ENCODE measurements around the gene RNF227. TPM values are rescaled to one million over a fixed set of nuclear protein-coding genes. Genes with fewer than 3 reads are reported as not detected.
"Not testable (repeated sequence)": the region's sequence is repeated elsewhere in the genome, so short reads cannot be mapped to it uniquely, and the experiment has no call there.

Gene RNF227
- total RNA-seq, result 1 to 10 TPM; 2.5 to 3.7 TPM

DNA sequence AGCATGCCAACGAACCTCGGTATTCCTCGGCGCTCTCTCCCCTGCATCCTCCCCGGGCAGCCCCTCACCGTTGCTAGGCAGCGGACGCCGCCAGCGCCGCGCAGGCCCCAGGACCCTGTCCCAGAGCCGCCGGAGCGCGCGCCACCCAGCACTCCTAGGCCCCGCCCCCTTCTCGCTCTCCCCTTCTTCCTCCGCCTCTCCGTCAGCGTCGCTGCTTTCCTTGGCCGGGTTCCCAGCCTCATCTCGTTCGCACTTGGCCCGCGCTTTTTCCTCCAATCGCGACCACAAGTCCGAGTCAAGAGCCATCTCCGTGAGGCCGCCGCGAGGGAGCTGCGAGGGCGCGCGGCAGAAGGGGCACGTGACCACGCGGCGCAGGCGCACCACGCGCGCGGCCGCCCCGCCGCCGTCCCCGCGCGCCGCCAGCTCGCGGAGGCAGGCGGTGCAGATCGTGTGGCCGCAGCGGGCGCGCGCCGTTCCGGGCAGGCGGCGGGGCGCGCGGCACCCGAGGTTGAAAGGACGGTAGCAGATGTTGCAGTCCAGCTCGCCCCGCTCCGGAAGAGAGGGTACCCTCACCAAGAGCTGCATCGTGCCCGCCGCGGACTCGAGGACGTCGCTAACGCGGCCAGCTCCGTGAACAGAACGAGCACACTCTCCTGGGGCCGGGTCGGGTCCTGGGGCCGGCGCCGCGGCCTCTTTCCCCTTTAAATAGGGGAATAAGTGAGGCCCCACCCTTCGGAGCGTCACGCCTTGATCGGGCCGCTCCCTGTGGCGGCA, at the start of gene RNF227:
Gene RNF227, minus strand, starts transcription at position 679 of the 774 bp plus-strand sequence. Its CDS starts 94 bp downstream, at position 585.
- H3K27me3 Mint-ChIP-seq (ENCODE audit: low read depth), result no peaks in the 10 kb centered on the region
- H3K4me3 Mint-ChIP-seq, result peak within 1 kb of the TSS; percentile 87 to 88
- peaks cover 35% of the 10 kb centered on the region for H3K4me1 Mint-ChIP-seq (ENCODE audit: low read depth)
- ATAC-seq (replicated peaks in 1 of 2) (peak; percentile 85), DNase-seq (peak; percentile 88 to 90)
- H3K27ac Mint-ChIP-seq, result peak within 1 kb of the TSS; percentile 78
- peaks cover 0 to 3% of the 10 kb centered on the region in 2 donors for H3K36me3 Mint-ChIP-seq (ENCODE audit: insufficient read depth in 2 of 2)
- H3K9me3 Mint-ChIP-seq, result no peaks in the 10 kb centered on the region

GRCh38 chr17:7961421-7961820, 45.3 kb upstream of the RNF227 start:
- no peak for ATAC-seq (replicated peaks in 1 of 2)
- no peaks in the 10 kb centered on the region for H3K27me3 Mint-ChIP-seq (ENCODE audit: low read depth)
- no peak overlapping the region for H3K4me3 Mint-ChIP-seq
- no peak for DNase-seq
- H3K27ac Mint-ChIP-seq, result no peak overlapping the region
- no peaks in the 10 kb centered on the region for H3K4me1 Mint-ChIP-seq (ENCODE audit: low read depth)
- H3K36me3 Mint-ChIP-seq (ENCODE audit: insufficient read depth in 2 of 2), result no peaks in the 10 kb centered on the region
- H3K9me3 Mint-ChIP-seq, result no peaks in the 10 kb centered on the region

DNA sequence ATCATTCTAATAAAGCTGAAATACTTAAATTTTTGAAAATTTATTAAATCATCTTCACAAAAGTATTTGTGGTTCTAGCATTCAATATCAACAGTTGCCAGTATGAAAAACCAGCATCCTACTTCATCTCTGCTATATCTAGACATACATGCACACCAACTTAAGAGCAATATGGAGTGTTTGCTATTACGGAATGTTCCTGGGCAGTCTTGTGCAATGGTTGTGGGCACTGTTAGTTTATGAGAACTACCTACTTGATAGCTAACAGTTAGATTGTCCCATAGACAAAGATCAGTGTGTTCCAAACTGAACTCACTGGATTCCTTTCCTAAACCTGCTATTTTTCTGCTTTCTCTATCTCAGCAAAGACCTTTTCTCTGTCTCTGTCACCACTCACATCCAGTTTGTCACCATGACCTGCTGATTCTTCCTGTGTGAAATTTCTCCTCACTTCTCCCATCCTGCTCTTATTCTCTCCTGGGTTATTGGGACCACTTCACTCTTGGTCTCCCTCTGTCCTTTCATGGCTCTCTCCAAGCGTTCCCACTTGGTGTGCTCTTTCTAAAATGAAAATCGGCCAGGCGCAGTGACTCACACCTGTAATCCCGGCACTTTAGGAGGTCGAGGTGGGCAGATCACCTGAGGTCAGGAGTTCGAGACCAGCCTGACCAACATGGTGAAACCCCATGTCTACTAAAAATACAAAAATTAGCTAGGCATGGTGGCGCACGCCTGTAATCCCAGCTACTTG, 43.6 kb upstream of the RNF227 start:
- no peak for DNase-seq
- Mint-ChIP-seq H3K9me3 (no peaks in the 10 kb centered on the region), H3K27me3 (ENCODE audit: low read depth) (no peaks in the 10 kb centered on the region), H3K36me3 (ENCODE audit: insufficient read depth in 2 of 2) (no peaks in the 10 kb centered on the region), H3K27ac (no peak overlapping the region), H3K4me1 (ENCODE audit: low read depth) (peaks cover 3% of the 10 kb centered on the region), H3K4me3 (no peak overlapping the region)
- ATAC-seq (replicated peaks in 1 of 2), result no peak

- Mint-ChIP-seq H3K4me1 (ENCODE audit: low read depth) (peaks cover 25% of the 10 kb centered on the region), H3K4me3 (no peak overlapping the region), H3K27ac (no peak overlapping the region), H3K27me3 (ENCODE audit: low read depth) (no peaks in the 10 kb centered on the region), H3K36me3 (ENCODE audit: insufficient read depth in 2 of 2) (no peaks in the 10 kb centered on the region), H3K9me3 (no peaks in the 10 kb centered on the region)
- no peak for DNase-seq
- no peak for ATAC-seq (replicated peaks in 1 of 2)
Observed at GRCh38 chr17:7956228-7956965, 40.3 kb upstream of the RNF227 start.

DNA sequence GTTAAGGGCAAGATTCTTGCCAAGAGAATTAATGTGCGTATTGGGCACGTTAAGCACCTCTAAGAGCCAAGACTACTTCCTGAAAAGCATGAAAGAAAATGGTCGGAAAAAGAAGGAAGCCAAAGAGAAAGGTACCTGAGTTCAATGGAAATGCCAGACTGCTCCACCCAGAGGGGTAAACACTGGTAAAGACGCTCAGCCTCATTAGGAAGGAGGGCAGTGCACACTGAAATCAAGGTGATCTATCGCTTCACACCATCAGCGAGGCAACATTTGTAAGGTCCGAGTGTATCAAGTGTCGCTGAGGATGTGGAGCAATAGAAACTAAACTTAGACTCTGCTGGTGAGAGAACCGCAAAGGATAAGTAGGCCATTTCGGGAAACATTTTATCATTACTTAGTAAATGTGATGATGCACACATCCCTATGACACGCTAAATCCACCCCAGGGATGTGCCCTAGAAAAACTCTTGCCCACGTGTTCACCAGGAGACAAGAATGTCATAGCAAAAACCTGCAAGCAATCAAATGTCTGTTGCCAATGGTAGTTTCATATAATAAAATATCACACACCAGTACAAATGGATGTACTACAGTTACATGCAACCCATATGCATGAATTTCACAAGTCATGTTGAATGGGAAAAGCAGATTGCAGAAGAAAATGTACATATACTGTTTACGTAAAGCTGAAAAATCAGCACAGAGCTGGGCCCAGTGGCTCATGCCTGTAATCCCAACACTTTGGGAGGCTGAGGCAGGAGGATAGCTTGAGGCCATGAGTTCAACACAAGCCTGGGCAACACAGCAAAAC, 39.5 kb upstream of the RNF227 start:
- H3K9me3 Mint-ChIP-seq, result no peaks in the 10 kb centered on the region
- no peak for DNase-seq
- no peaks in the 10 kb centered on the region for H3K27me3 Mint-ChIP-seq (ENCODE audit: low read depth)
- H3K27ac Mint-ChIP-seq, result no peak overlapping the region
- peaks cover 30% of the 10 kb centered on the region for H3K4me1 Mint-ChIP-seq (ENCODE audit: low read depth)
- no peaks in the 10 kb centered on the region for H3K36me3 Mint-ChIP-seq (ENCODE audit: insufficient read depth in 2 of 2)
- H3K4me3 Mint-ChIP-seq, result no peak overlapping the region
- ATAC-seq (replicated peaks in 1 of 2), result no peak

GRCh38 chr17:7953266-7953665, 37.2 kb upstream of the RNF227 start:
- not testable (repeated sequence) for H3K9me3 Mint-ChIP-seq; DNase-seq; H3K27me3 Mint-ChIP-seq (ENCODE audit: low read depth); ATAC-seq (replicated peaks in 1 of 2); H3K4me3 Mint-ChIP-seq; H3K27ac Mint-ChIP-seq
- Mint-ChIP-seq H3K36me3 (ENCODE audit: insufficient read depth in 2 of 2) (peaks cover 0 to 13% of the 10 kb centered on the region in 2 donors), H3K4me1 (ENCODE audit: low read depth) (peaks cover 30% of the 10 kb centered on the region)

DNA sequence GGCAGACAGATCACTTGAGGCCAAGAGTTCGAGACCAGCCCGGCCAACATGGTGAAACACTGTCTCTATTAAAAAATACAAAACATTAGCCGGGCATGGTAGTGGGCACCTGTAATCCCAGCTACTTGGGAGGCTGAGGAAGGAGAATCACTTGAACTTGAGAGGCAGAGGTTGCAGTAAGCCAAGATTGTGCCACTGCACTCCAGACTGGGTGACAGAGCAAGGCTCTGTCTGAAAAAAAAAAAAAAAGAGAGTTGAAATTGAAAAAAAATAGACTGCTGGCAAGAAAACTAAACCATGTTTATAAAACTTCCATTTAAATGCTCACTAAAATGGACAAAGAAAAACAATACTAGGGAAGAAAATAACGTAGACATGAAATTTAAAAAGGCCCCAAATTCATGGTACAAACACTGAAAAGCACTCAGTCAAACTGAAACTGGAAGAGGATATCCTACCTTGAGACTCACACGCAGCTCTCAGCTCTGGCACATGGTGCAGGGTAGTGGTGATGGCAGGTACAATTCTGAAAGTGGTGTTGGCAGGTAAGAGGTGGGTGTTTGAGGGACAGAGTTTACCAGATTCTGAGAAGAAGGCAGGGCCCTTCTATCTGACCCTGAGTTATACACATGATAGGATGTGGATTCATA, 35.2 kb upstream of the RNF227 start:
- Mint-ChIP-seq H3K4me1 (ENCODE audit: low read depth) (peaks cover 30% of the 10 kb centered on the region), H3K27ac (peak overlapping the region; percentile 0), H3K27me3 (ENCODE audit: low read depth) (no peaks in the 10 kb centered on the region), H3K9me3 (no peaks in the 10 kb centered on the region), H3K36me3 (ENCODE audit: insufficient read depth in 2 of 2) (peaks cover 4 to 14% of the 10 kb centered on the region in 2 donors), H3K4me3 (peak overlapping the region; percentile 10 to 18)
- DNase-seq (peak; percentile 57 to 66), ATAC-seq (replicated peaks in 1 of 2) (peak; percentile 99 to 100)

GRCh38 chr17:7950578-7950977, 34.5 kb upstream of the RNF227 start:
- H3K27me3 Mint-ChIP-seq (ENCODE audit: low read depth), result no peaks in the 10 kb centered on the region
- ATAC-seq (replicated peaks in 1 of 2), result no peak
- H3K36me3 Mint-ChIP-seq (ENCODE audit: insufficient read depth in 2 of 2), result peaks cover 4 to 17% of the 10 kb centered on the region in 2 donors

GRCh38 chr17:7947651-7948050, 31.6 kb upstream of the RNF227 start:
- H3K4me3 Mint-ChIP-seq, result no peak overlapping the region
- ATAC-seq (replicated peaks in 1 of 2), result no peak
- H3K27ac Mint-ChIP-seq, result no peak overlapping the region
- no peak for DNase-seq
- peaks cover 14% of the 10 kb centered on the region for H3K4me1 Mint-ChIP-seq (ENCODE audit: low read depth)
- no peaks in the 10 kb centered on the region for H3K9me3 Mint-ChIP-seq
- peaks cover 4 to 27% of the 10 kb centered on the region in 2 donors for H3K36me3 Mint-ChIP-seq (ENCODE audit: insufficient read depth in 2 of 2)
- H3K27me3 Mint-ChIP-seq (ENCODE audit: low read depth), result no peaks in the 10 kb centered on the region

More at GRCh38 chr17:7950578-7950977, 34.5 kb upstream of the RNF227 start:
- no peak for DNase-seq
- H3K4me3 Mint-ChIP-seq, result peak overlapping the region in 1 of 2 donors; percentile 21
- no peak overlapping the region for H3K27ac Mint-ChIP-seq
- no peaks in the 10 kb centered on the region for H3K9me3 Mint-ChIP-seq
- H3K4me1 Mint-ChIP-seq (ENCODE audit: low read depth), result peaks cover 30% of the 10 kb centered on the region

DNA sequence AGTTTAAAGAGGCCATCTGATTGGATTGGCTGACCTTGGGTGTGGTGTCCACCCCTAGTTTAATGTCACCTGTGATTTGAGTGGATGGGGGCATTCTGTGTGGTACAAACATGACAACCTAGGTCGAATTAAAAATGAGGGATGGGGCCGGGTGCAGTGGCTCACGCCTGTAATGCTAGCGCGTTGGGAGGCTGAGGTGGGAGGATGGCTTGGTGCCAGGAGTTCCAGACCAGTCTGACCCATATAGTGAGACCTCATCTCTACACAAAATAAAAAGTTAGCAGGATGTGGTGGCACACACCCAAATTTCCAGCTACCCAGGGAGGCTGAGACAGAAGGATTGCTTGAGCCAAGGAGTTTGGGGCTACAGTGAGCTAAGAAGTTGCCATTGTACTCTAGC, 30.4 kb upstream of the RNF227 start:
- Mint-ChIP-seq H3K27me3 (ENCODE audit: low read depth) (no peaks in the 10 kb centered on the region), H3K36me3 (ENCODE audit: insufficient read depth in 2 of 2) (peaks cover 4 to 27% of the 10 kb centered on the region in 2 donors), H3K9me3 (no peaks in the 10 kb centered on the region), H3K27ac (no peak overlapping the region), H3K4me3 (no peak overlapping the region), H3K4me1 (ENCODE audit: low read depth) (peaks cover 6% of the 10 kb centered on the region)
- ATAC-seq (replicated peaks in 1 of 2), result no peak
- no peak for DNase-seq

GRCh38 chr17:7945651-7946050, 29.6 kb upstream of the RNF227 start:
- ATAC-seq (replicated peaks in 1 of 2) (no peak), DNase-seq (no peak)
- Mint-ChIP-seq H3K9me3 (no peaks in the 10 kb centered on the region), H3K36me3 (ENCODE audit: insufficient read depth in 2 of 2) (peaks cover 5 to 32% of the 10 kb centered on the region in 2 donors), H3K27me3 (ENCODE audit: low read depth) (no peaks in the 10 kb centered on the region), H3K27ac (peak overlapping the region; percentile 38), H3K4me3 (no peak overlapping the region), H3K4me1 (ENCODE audit: low read depth) (no peaks in the 10 kb centered on the region)

DNA sequence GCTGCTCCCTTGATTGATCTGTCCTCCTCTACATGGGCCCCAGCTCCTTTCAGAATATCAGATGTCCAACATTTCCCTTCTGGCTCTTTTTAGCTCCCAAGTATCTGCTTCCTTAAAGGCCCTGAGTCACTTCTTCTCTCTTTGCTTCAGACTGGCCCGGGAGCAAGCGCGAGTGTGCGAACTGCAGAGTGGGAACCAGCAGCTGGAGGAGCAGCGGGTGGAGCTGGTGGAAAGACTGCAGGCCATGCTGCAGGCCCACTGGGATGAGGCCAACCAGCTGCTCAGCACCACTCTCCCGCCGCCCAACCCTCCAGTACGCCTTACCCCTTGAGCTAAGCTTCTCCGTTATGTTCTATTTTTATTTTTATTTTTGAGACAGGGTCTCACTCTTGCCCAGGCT, 28.2 kb upstream of the RNF227 start:
- DNase-seq, result no peak
- Mint-ChIP-seq H3K27ac (peak overlapping the region; percentile 68), H3K27me3 (ENCODE audit: low read depth) (no peaks in the 10 kb centered on the region), H3K4me1 (ENCODE audit: low read depth) (no peaks in the 10 kb centered on the region), H3K36me3 (ENCODE audit: insufficient read depth in 2 of 2) (peaks cover 8 to 34% of the 10 kb centered on the region in 2 donors), H3K9me3 (no peaks in the 10 kb centered on the region), H3K4me3 (no peak overlapping the region)
- ATAC-seq (replicated peaks in 1 of 2), result no peak
